SK-N-SH (cell line): ENCODE measurements around the gene NANOS3. TPM values are rescaled to one million over a fixed set of nuclear protein-coding genes. Genes with fewer than 3 reads are reported as not detected.

Source experiments
- CTCF ChIA-PET: fragments of 300-600, 350-600 bp; formaldehyde crosslinking; extraction: SDS; loops from one replicate; lab custom pipeline; 2021; lab: Yijun Ruan, JAX
- POLR2A ChIA-PET: fragments of 350-600 bp; sonication (Branson Sonifier 250); formaldehyde crosslinking; extraction: SDS; loops from one replicate; lab custom pipeline; 2020; ENCODE audit warnings: antibody characterized with exemption, inconsistent platforms; lab: Yijun Ruan, JAX
- DNase-seq: peaks from one replicate; pipeline ENCODE4 v3.0.0; 2012
- H2AFZ ChIP-seq: fragments of 200-600 bp; sonication (generic); 2 replicates; pipeline ENCODE4 v1.8.1; 2016; ENCODE audit warnings: antibody characterized with exemption, mild to moderate bottlenecking, low read depth
- H3F3A ChIP-seq: fragments of 200-600 bp; sonication (generic); replicated peaks from 2 replicates; pipeline ENCODE3; 2016; ENCODE audit warnings: antibody characterized with exemption, mild to moderate bottlenecking; ENCODE audit not compliant: insufficient read depth
- H3K27ac ChIP-seq, 2 experiments: fragments of 200-500 bp in 1 of 2; fragments of 200-600 bp in 1 of 2; sonication (Bioruptor generic) in 1 of 2; sonication (generic), shearing (Covaris generic) in 1 of 2; 2 replicates each; pipeline versions ENCODE4 v1.5.1 to v1.6.1; 2014 to 2016; ENCODE audit warnings: low read depth in 2 of 2, inconsistent platforms in 1 of 2, low read length in 1 of 2, mild to moderate bottlenecking in 1 of 2, mixed read lengths in 1 of 2
- H3K27me3 ChIP-seq: fragments of 200-600 bp; sonication (generic), shearing (Covaris generic); 2 replicates; pipeline ENCODE4 v1.6.1; 2016; ENCODE audit warnings: mixed run types; ENCODE audit not compliant: insufficient read depth
- H3K36me3 ChIP-seq, 2 experiments: fragments of 200-500 bp in 1 of 2; fragments of 200-600 bp in 1 of 2; sonication (Bioruptor generic) in 1 of 2; sonication (generic) in 1 of 2; replicated peaks in 1 of 2; 2 replicates each; pipeline versions ENCODE3 to v1.5.1; 2014 to 2016; ENCODE audit warnings: low read length in 1 of 2, mild to moderate bottlenecking in 1 of 2; ENCODE audit not compliant: insufficient read depth in 2 of 2, control insufficient read depth in 1 of 2
- H3K4me1 ChIP-seq, 2 experiments: fragments of 200-500 bp in 1 of 2; fragments of 200-600 bp in 1 of 2; sonication (Bioruptor generic) in 1 of 2; sonication (generic), shearing (Covaris generic) in 1 of 2; 2 replicates each; pipeline versions ENCODE4 v1.5.1 to v1.6.1; 2014 to 2016; ENCODE audit warnings: low read depth in 1 of 2, low read length in 1 of 2, mixed run types in 1 of 2; ENCODE audit not compliant: insufficient read depth in 2 of 2, control insufficient read depth in 1 of 2
- H3K4me2 ChIP-seq: fragments of 200-600 bp; sonication (generic), shearing (Covaris generic); 2 replicates; pipeline ENCODE4 v1.6.1; 2017; ENCODE audit warnings: mixed run types
- H3K4me3 ChIP-seq, 2 experiments: fragments of 200-500 bp in 1 of 2; fragments of 200-600 bp in 1 of 2; sonication (Bioruptor generic) in 1 of 2; sonication (generic), shearing (Covaris generic) in 1 of 2; 2 replicates each; pipeline versions ENCODE4 v1.5.1 to v1.8.1; 2014 to 2016; ENCODE audit warnings: low read depth in 2 of 2, inconsistent platforms in 1 of 2, low read length in 1 of 2, mild to moderate bottlenecking in 1 of 2, mixed read lengths in 1 of 2, moderate library complexity in 1 of 2
- H3K79me2 ChIP-seq: fragments of 200-600 bp; sonication (generic); 2 replicates; pipeline ENCODE4 v1.8.1; 2017; ENCODE audit warnings: mild to moderate bottlenecking; ENCODE audit not compliant: insufficient read depth
- H3K9ac ChIP-seq: fragments of 200-600 bp; sonication (generic); 2 replicates; pipeline ENCODE4 v1.6.1; 2017; ENCODE audit warnings: mixed run types
- H3K9me2 ChIP-seq: fragments of 200-600 bp; sonication (generic); 2 replicates; pipeline ENCODE4 v1.6.1; 2017; ENCODE audit warnings: mixed run types
- H3K9me3 ChIP-seq: fragments of 200-600 bp; sonication (generic); 2 replicates; pipeline ENCODE4 v1.6.1; 2017; ENCODE audit warnings: mixed run types, mild to moderate bottlenecking, moderate library complexity
- H4K20me1 ChIP-seq: fragments of 200-600 bp; sonication (generic); 2 replicates; pipeline ENCODE4 v1.6.1; 2017; ENCODE audit warnings: mild to moderate bottlenecking, mixed run types; ENCODE audit not compliant: insufficient read depth
- CHD2 ChIP-seq: fragments of 150-350 bp; IDR thresholded peaks from 2 replicates; pipeline ENCODE4 v1.6.1; 2018; ENCODE audit warnings: low read length; ENCODE audit not compliant: partially characterized antibody
- CTCF ChIP-seq: fragments of 200-600 bp; sonication (generic); IDR thresholded peaks from 2 replicates; pipeline ENCODE4 v1.6.1; 2017; ENCODE audit warnings: antibody characterized with exemption, mild to moderate bottlenecking, moderate library complexity
- FOSL2 ChIP-seq: IDR thresholded peaks from 2 replicates; pipeline ENCODE4 v1.4.0; 2012; ENCODE audit warnings: low read depth, mild to moderate bottlenecking, moderate library complexity, borderline replicate concordance
- FOXJ3 ChIP-seq: sonication (generic); formaldehyde crosslinking; IDR thresholded peaks from 2 replicates; pipeline ENCODE4 v1.5.1; 2020; ENCODE audit warnings: mild to moderate bottlenecking, missing genetic modification reagents
- GATA2 ChIP-seq: sonication (generic); formaldehyde crosslinking; IDR thresholded peaks from 2 replicates; pipeline ENCODE4 v1.5.0; 2020; ENCODE audit warnings: mild to moderate bottlenecking, missing genetic modification reagents
- JUND ChIP-seq: IDR thresholded peaks from 2 replicates; pipeline ENCODE4 v1.4.0; 2012
- MAX ChIP-seq: IDR thresholded peaks from 2 replicates; pipeline ENCODE4 v1.4.0; 2012; ENCODE audit warnings: low read depth
- MEF2A ChIP-seq: IDR thresholded peaks from 2 replicates; pipeline ENCODE4 v1.4.0; 2012; ENCODE audit warnings: low read depth, borderline replicate concordance
- NFIC ChIP-seq: IDR thresholded peaks from 2 replicates; pipeline ENCODE4 v1.4.0; 2012; ENCODE audit warnings: borderline replicate concordance
- SIN3A ChIP-seq: IDR thresholded peaks from 2 replicates; pipeline ENCODE4 v1.6.1; 2012; ENCODE audit warnings: low read depth, mild to moderate bottlenecking, low read length, moderate library complexity, borderline replicate concordance
- TCF12 ChIP-seq: IDR thresholded peaks from 2 replicates; pipeline ENCODE4 v1.4.0; 2012
- TEAD4 ChIP-seq: IDR thresholded peaks from 2 replicates; pipeline ENCODE4 v1.4.0; 2012; ENCODE audit warnings: mild to moderate bottlenecking, borderline replicate concordance; ENCODE audit not compliant: insufficient read depth
- USF1 ChIP-seq: IDR thresholded peaks from 2 replicates; pipeline ENCODE4 v1.4.0; 2012; ENCODE audit warnings: low read depth, borderline replicate concordance
- ZBTB33 ChIP-seq: IDR thresholded peaks from 2 replicates; pipeline ENCODE4 v1.4.0; 2012; ENCODE audit warnings: low read depth, borderline replicate concordance
- WGBS: methylation state at CpG from one replicate; pipeline ENCODE4 v1.1.6; 2017; ENCODE audit warnings: low lambda C conversion rate; 5-methylcytosine and 5-hydroxymethylcytosine counted together
- polyA plus RNA-seq, 3 experiments: library from polyadenylated mRNA; depleted of rRNA; stranded (reverse); fragments of >200 nt; gene quantifications; 2 replicates each; pipeline ENCODE4 v1.2.3, GENCODE V29; 2012
- TF ChIP-seq, protein P1 (sequence below): IDR thresholded peaks from 2 replicates; pipeline ENCODE4; 2012

NANOS3 gene
- polyA plus RNA-seq, 1 of the 3 experiments (the other 2 are of a cell fraction), result 0.53 TPM

GRCh38 chr19:13869281-13869680, 7.7 kb upstream of the NANOS3 start:
- Histone ChIP-seq H3K4me2 (no peak overlapping the region), H3K27me3 (no peaks in the 10 kb centered on the region), H3K36me3 (no peaks in the 10 kb centered on the region), H3K9ac (no peak overlapping the region), H3K9me3 (no peaks in the 10 kb centered on the region), H4K20me1 (no peaks in the 10 kb centered on the region), H3K79me2 (peaks cover 12% of the 10 kb centered on the region; the same call in 1 of the 2 replicates), H3K4me3 (no peak overlapping the region), H3F3A (peaks cover 20% of the 10 kb centered on the region), H3K27ac (no peak overlapping the region), H2AFZ (no peak overlapping the region), H3K4me1 (peaks cover 0 to 22% of the 10 kb centered on the region in 2 experiments; a peak in 1 of 4 replicates), H3K9me2 (no peaks in the 10 kb centered on the region)
- WGBS, result 98% methylated on average over 6 of the region's 13 CpGs
- TF ChIP-seq JUND, result no peak
- TF ChIP-seq MEF2A, result no peak
- no peak for TF ChIP-seq GATA2 (CRISPR knock-in tag)
- no peak for TF ChIP-seq NFIC
- TF ChIP-seq FOSL2, result no peak
- TF ChIP-seq TCF12, result no peak
- TF ChIP-seq, protein P1, sequence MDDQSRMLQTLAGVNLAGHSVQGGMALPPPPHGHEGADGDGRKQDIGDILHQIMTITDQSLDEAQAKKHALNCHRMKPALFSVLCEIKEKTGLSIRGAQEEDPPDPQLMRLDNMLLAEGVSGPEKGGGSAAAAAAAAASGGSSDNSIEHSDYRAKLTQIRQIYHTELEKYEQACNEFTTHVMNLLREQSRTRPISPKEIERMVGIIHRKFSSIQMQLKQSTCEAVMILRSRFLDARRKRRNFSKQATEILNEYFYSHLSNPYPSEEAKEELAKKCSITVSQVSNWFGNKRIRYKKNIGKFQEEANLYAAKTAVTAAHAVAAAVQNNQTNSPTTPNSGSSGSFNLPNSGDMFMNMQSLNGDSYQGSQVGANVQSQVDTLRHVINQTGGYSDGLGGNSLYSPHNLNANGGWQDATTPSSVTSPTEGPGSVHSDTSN, result no peak
- TF ChIP-seq TEAD4, result no peak
- TF ChIP-seq CHD2, result no peak
- TF ChIP-seq SIN3A, result no peak
- TF ChIP-seq MAX, result no peak
- TF ChIP-seq USF1, result no peak
- no peak for TF ChIP-seq FOXJ3 (CRISPR knock-in tag)
- no peak for TF ChIP-seq ZBTB33
- POLR2A ChIA-PET, result no interaction called here
- no peak for DNase-seq
- CTCF ChIA-PET, result interaction anchor here (0.7 to 1.8 kb wide), 4 partner anchors 10 to 649 kb away, joined by 3 to 4 read pairs (median 4); no protein-coding TSS in a partner anchor

GRCh38 chr19:13870873-13871272, 6.1 kb upstream of the NANOS3 start:
- ChIA-PET POLR2A (no interaction called here), CTCF (interaction anchor here (1.0 to 2.2 kb wide), 6 partner anchors 9 to 203 kb away, joined by 3 to 8 read pairs (median 4); partner anchors contain the start of genes IL27RA and MISP3)
- H3K27ac ChIP-seq, result peak overlapping the region in 1 of 2 experiments; percentile 29; a peak in 1 of 4 replicates
- DNase-seq, result peak; percentile 21
- H2AFZ ChIP-seq, result no peak overlapping the region
- H3K9me3 ChIP-seq, result no peaks in the 10 kb centered on the region
- H3K4me2 ChIP-seq, result no peak overlapping the region
- WGBS, result 94% methylated on average over 4 of the region's 4 CpGs
- peaks cover 15% of the 10 kb centered on the region for H3F3A ChIP-seq
- no peaks in the 10 kb centered on the region for H3K9me2 ChIP-seq
- H3K4me1 ChIP-seq, result peaks cover 0 to 17% of the 10 kb centered on the region in 2 experiments; a peak in 1 of 4 replicates
- no peaks in the 10 kb centered on the region for H3K27me3 ChIP-seq
- H3K9ac ChIP-seq, result no peak overlapping the region
- H4K20me1 ChIP-seq, result no peaks in the 10 kb centered on the region
- H3K79me2 ChIP-seq, result peaks cover 12% of the 10 kb centered on the region; the same call in 1 of the 2 replicates
- no peak for TF ChIP-seq CTCF
- TF ChIP-seq, all 33 proteins: peak for 0
- H3K4me3 ChIP-seq, result no peak overlapping the region
- no peaks in the 10 kb centered on the region for H3K36me3 ChIP-seq
